HG02588 (cell line): ENCODE data around the gene APC.
A peak's percentile ranks its signal among the peaks of the same experiment; 100 is the strongest.
"Not testable (repeated sequence)": the region's sequence is repeated elsewhere in the genome, so short reads cannot be mapped to it uniquely, and the experiment has no call there.

ENCODE experiments used
- ATAC-seq: cut with Tn5 transposase; IDR thresholded peaks from one replicate; pipeline ENCODE4 v1.9.1; 2021; ENCODE audit warnings: mild to moderate bottlenecking, moderate library complexity; ENCODE audit not compliant: unreplicated experiment

APC gene

GRCh38 chr5:112713206-112713605, 24.5 kb upstream of the APC start:
- ATAC-seq = no peak

DNA sequence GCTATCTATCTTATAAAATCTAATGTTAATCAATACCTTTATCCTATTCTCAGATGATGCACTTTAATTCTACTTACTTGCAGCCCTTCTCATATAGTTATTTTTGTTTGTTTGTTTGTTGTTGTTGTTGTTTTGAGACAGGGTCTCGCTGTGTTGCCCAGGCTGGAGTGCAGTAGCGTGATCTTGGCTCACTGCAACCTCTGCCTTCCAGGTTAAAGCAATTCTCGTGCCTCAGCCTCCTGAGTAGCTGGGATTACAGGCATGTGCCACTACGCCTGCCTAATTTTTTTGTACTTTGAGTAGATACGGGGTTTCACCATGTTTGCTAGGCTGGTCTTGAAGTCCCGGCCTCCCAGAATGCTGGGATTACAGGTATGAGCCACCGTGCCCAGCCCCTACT, 20.8 kb upstream of the APC start:
- ATAC-seq = not testable (repeated sequence)

- ATAC-seq = no peak
Measured at GRCh38 chr5:112717506-112718082, 20.1 kb upstream of the APC start.

DNA sequence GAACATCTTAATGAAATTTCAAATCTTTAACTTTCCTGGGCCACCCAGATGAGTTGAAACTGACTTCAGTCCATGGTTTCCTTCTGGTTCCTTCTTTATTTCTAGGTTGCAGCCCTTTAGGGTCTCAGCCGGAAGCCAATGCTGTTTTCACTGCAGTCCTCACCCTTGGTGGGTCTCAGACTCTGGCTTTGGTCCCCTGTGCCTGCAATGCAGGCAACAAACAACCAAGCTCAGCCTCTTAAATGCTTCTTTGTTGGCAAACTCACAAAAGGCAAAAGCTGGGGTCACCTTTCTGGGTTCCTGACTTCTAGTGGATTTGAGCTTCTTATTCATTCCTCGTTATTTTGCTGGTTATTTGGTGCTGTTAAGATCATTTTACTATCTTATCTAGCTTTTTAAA, 19.3 kb upstream of the APC start:
- ATAC-seq = no peak

- ATAC-seq = no peak
Measured at GRCh38 chr5:112720576-112720975, 17.1 kb upstream of the APC start.

DNA sequence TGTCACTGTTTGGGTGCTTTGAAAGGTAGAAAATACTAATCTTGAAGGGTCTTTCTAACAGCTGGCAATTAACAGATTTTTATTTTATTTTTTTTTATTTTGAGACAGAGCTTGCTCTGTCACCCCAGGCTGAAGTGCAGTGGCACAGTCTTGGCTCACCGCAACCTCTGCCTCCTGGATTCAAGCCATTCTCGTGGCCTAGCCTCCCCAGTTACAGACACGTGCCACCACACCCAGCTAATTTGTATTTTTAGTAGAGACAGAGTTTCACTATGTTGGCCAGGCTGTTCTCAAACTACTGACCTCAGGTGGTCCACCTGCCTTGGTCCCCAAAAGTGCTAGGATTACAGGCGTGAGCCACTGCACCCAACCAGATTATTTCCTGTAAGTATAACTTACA, 12.8 kb upstream of the APC start:
- ATAC-seq = no peak

DNA sequence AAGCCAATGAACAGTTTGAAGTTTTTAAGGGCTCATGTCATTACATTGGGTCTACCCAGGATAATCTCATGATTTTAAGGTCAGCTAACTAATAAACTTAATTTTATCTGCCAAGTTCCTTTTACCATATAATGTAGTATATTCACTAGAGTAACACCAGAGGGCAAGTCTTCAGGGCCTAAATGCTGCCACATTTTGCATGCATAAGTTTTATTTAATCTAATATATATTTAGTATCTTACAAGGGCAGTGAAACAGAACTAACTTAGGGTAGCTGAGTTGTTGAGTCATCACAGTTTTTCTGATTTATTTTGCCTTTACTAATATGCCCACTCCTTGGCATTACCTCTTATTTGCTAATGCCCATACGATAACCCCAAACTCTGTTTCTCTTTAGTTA, 8.1 kb upstream of the APC start:
- ATAC-seq = no peak

- ATAC-seq = no peak
Measured at GRCh38 chr5:112732131-112732530, 5.6 kb upstream of the APC start.

DNA sequence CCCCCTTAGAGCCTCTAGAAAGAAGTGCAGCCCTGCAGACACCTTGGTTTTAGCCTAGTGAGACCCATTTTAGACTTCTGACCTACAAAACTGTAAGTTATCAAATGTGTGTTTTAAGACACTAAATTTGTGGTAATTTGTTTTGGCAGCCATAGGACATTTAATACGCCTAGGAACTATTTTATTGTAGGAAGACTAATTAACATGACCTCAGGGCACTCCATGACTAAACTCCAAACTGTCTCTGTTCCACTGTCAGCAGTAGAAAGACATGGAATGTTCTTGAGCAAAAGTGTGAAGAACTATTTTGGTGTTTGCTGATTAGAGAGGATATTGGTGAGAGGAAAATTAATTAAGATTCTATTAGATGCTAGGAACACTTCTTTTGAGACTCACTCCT, 4.1 kb upstream of the APC start:
- no peak for ATAC-seq

DNA sequence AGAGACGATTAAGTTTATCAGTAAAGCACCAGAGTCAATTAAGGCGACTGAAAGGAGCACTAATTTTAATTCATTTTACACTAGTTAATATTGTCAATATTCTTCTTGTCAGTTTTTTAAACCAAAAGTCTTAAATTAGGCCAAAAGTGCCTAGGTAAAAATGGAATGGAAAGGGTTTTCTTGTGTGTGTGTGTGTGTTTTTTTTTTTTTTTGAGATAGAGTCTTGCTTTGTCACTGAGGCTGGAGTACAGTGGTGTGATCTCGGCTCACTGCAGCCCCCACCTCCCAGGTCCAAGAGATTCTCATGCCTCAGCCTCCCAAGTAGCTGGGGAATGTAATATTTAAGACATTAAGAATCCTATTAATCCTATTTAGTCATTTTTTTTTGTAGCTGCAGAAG, 3.1 kb upstream of the APC start:
- ATAC-seq = no peak

DNA sequence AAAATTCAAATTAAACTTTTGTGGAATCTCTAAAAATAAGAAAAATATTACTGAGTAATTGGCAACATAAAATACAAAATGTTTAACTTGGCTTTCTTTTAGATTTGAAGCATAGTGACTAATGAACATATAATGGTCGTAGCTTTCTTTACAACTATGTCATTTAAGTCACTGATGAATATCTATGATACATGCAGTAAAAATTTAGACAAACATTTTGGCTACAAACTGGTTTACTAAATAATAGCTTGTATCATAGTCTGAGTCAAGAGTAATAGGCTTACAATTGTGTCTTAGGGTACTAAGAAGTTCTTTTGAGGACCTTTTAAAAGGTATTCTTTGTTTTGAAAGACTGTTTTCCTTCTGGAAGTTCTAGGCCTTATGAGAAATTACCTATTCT, 2.0 kb upstream of the APC start:
- ATAC-seq = no peak

DNA sequence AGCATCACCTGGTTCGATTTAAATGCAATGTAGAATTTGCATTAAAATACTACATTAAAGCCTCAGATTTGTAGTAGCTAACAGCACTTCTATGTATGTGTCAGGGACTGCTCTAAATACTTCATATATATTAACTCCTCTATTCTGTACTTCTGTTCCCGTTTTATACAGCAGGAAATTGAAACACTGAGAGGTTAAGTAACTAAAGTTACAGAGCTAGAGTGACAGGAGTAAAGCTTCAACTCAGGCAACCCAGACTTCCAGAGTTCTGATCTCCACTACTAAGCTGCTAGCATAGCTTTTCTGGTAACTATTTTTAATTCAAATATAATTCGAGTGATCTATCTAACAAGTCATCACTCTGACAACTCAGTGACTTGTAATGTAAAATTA, 619 bp upstream of the APC start:
- peak; percentile 1 for ATAC-seq

GRCh38 chr5:112738191-112738560, 491 bp downstream of the APC start:
- no peak for ATAC-seq

DNA sequence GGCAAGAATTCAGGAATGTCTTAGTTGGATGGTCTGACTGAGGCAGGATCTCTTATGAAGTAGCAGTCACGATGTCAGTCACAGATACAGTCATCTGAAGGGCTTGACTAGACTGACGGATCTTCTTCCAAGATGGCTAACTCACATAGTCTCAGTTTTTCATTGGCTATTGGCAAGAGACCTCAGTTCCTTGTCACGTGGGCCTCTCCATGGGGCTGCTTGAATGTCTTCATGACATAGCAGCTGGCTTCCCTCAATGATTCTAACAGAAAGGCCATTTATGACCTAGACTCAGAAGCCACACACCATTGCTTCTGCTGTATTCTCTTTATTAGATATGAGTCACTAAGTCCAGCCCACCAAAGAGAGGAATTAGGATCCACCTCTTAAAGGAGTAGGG, 4.7 kb downstream of the APC start:
- ATAC-seq = no peak

GRCh38 chr5:112743631-112744030, 5.9 kb downstream of the APC start:
- ATAC-seq = no peak

DNA sequence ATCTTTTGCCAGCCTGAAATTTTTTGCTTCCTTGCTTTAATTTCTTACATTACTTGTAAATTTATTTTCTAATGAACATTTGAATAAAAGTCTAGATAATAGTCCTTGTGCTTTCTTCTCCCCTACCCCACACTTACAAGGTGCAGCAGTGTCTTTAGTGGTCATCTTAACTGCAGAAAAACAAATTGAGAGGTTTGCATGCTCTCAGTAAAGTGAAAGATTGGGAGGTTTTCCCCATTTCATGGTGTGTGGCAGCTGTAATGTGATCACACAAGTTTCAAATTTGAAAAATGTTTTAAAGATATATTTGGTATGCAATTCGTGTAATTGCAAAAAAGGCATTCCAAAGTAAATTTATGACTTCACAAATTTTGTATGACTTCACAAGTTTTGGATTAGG, 14.7 kb downstream of the APC start:
- ATAC-seq = no peak

GRCh38 chr5:112755703-112756102, 18.0 kb downstream of the APC start:
- no peak for ATAC-seq

DNA sequence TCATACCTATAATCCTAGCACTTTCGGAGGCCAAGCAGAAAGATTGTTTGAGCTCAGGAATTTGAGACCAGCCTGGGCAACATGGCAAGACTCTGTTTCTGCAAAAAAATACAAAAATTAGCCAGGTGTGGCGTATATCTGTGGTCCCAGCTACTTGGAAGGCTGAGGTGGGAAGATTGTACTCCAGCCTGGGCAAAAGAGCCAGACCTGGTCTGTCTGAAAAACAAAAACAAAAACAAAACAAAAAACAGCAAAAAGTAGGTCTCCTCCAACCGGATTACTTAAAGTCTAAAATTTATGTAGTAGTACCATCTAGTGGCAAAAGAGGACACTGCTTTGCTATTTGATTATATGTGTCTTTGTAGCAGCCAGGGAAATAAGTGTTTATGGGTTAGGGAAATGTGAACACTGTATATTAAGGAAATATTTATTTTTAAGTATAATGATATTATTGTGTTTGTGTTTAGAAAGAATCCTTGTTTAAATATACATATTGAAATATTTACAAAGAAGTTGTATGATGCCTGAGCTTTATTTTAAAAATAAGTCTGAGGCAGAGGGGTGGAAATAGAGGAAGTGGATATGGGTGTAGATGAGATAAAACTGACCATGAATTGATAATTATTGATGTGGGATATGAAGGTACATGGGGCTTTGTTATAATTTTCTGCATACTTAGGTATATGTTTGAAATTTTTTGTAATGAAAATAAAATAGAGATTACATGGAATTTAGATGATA, 20.0 kb downstream of the APC start:
- peak; percentile 91 for ATAC-seq

- no peak for ATAC-seq
Measured at GRCh38 chr5:112758676-112759075, 21.0 kb downstream of the APC start.

GRCh38 chr5:112762113-112762810, 24.6 kb downstream of the APC start:
- no peak for ATAC-seq

- ATAC-seq = no peak
Measured at GRCh38 chr5:112763165-112763564, 25.5 kb downstream of the APC start.

DNA sequence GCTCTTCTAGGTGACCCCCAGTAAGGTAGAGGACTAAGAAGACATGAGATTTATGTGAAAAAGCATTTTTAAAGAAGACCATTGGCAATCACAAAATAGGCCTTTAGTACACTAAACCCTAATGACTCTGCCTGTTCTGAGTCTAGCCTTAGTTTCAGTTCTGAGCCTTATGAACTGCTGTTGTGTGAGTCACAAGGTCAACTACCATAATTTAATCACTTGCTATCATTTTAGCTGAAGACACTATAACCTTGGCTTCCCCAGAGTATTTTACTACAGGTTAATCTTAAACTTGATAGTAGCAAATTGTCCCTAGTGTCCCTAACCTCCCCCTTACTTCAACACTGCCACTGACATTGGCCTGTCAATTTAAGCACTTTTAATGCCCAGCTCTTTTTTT, 34.4 kb downstream of the APC start:
- ATAC-seq = no peak
